Left ventricle myocardium superior (tissue), 1 donor: Measurements from ENCODE around the gene TMED3. TPM values are rescaled to one million over a fixed set of nuclear protein-coding genes. Genes with fewer than 3 reads are reported as not detected.
A peak's percentile ranks its signal among the peaks of the same experiment; 100 is the strongest.

Experiments
- ATAC-seq: fragments of 200-7000 bp; cut with Tn5 transposase; one replicate; pipeline ENCODE4 v1.9.1; 2020; ENCODE audit warnings: mild to moderate bottlenecking, moderate library complexity
- DNase-seq: peaks from one replicate; pipeline ENCODE4 v3.0.0-alpha.2; 2020
- intact Hi-C: fragments of 100-400 bp; cut with micrococcal nuclease; formaldehyde crosslinking; loops from one replicate; pipeline ENCODE4 v1.11.0; 2022
- long read RNA-seq: library from polyadenylated mRNA; unstranded; transcript quantifications from one replicate; pipeline ENCODE4 v2.0.0, GENCODE V29; 2021
- total RNA-seq: library from RNA; stranded (reverse); fragmentation: NEBNext Ultra II Directional; extraction: Animal tissue kit (Norgen Biotek cat#: 25700); gene quantifications from one replicate; pipeline ENCODE4 v1.2.1, GENCODE V29; 2021
- donor health status: DM: no; HTN: yes; CAD: no; lungs with severe emphysema.

TMED3 gene
- 14.6 TPM for total RNA-seq
- long read RNA-seq, transcript TMED3-201 (3 exons, 1,475 nt): major isoform, 45 of 46 reads
- long read RNA-seq, partial matches to known transcripts: 1 of 46 reads
- long read RNA-seq, other reads (novel, unspliced or antisense): 0 of 46 reads

GRCh38 chr15:79310985-79311900 is at the start of gene TMED3:
TMED3 (plus strand) TSS chr15:79311112; CDS start chr15:79311250, 138 bp downstream.
- peak; percentile 96 for ATAC-seq
- intact Hi-C loops: no loop called here
- DNase-seq: peak; percentile 85

GRCh38 chr15:79261836-79262235 is 49.1 kb upstream of the TMED3 start:
- ATAC-seq (no peak), DNase-seq (no peak)
- intact Hi-C loops: no loop called here

GRCh38 chr15:79265167-79265566 is 45.7 kb upstream of the TMED3 start:
- DNase-seq (no peak), ATAC-seq (peak; percentile 19)
- intact Hi-C loops: no loop called here

- ATAC-seq: peak; percentile 92
- intact Hi-C loops: no loop called here
- DNase-seq: no peak
Measured at GRCh38 chr15:79265987-79266579, 44.8 kb upstream of the TMED3 start.

GRCh38 chr15:79282371-79283251 is 28.3 kb upstream of the TMED3 start, which contains the start of gene ANKRD34C:
ANKRD34C (plus strand) TSS chr15:79282722; CDS start chr15:79293285, 10,563 bp downstream.
- no peak for ATAC-seq
- intact Hi-C loops: no loop called here
- no peak for DNase-seq

- intact Hi-C loops: no loop called here
- ATAC-seq: peak; percentile 89
- DNase-seq: peak; percentile 66
Measured at GRCh38 chr15:79283252-79284048, 27.5 kb upstream of the TMED3 start.

GRCh38 chr15:79290642-79291275 is 20.2 kb upstream of the TMED3 start:
- intact Hi-C loops: no loop called here
- DNase-seq (no peak), ATAC-seq (no peak)

GRCh38 chr15:79292011-79292410 is 18.9 kb upstream of the TMED3 start:
- intact Hi-C loops: no loop called here
- ATAC-seq (no peak), DNase-seq (no peak)

GRCh38 chr15:79294075-79294474 is 16.8 kb upstream of the TMED3 start:
- no peak for ATAC-seq
- intact Hi-C loops: no loop called here
- DNase-seq: no peak

GRCh38 chr15:79296583-79296982 is 14.3 kb upstream of the TMED3 start:
- intact Hi-C loops: no loop called here
- ATAC-seq (no peak), DNase-seq (no peak)

GRCh38 chr15:79299126-79299840 is 11.6 kb upstream of the TMED3 start:
- no peak for DNase-seq
- ATAC-seq: no peak
- intact Hi-C loops: no loop called here

- DNase-seq (no peak), ATAC-seq (no peak)
- intact Hi-C loops: no loop called here
Measured at GRCh38 chr15:79299841-79300235, 11.1 kb upstream of the TMED3 start.

GRCh38 chr15:79307251-79307650 is 3.7 kb upstream of the TMED3 start:
- intact Hi-C loops: no loop called here
- DNase-seq (no peak), ATAC-seq (no peak)

- ATAC-seq (no peak), DNase-seq (no peak)
- intact Hi-C loops: no loop called here
Measured at GRCh38 chr15:79308874-79309273, 2.0 kb upstream of the TMED3 start.

- DNase-seq: no peak
- peak; percentile 41 for ATAC-seq
- intact Hi-C loops: no loop called here
Measured at GRCh38 chr15:79310612-79310984, 314 bp upstream of the TMED3 start.

GRCh38 chr15:79311901-79312553 is 1.1 kb downstream of the TMED3 start:
- intact Hi-C loops: no loop called here
- no peak for DNase-seq
- ATAC-seq: no peak

- intact Hi-C loops: no loop called here
- ATAC-seq (no peak), DNase-seq (no peak)
Measured at GRCh38 chr15:79314186-79314585, 3.3 kb downstream of the TMED3 start.
